K562 (cell line): ENCODE data around the gene GRK1. TPM values are rescaled to one million over a fixed set of nuclear protein-coding genes. Genes with fewer than 3 reads are reported as not detected.

Source experiments
- ATAC-seq: fragments of 200-7000 bp; cut with Tn5 transposase; 3 replicates; pipeline ENCODE4 v1.9.1; 2020; ENCODE audit warnings: moderate library complexity
- BruUV-seq: library from RNA; stranded (reverse); fragments of 400-500 nt; replicated peaks from 2 replicates; lab custom pipeline; 2021; lab: Mats Ljungman, UMichigan
- CTCF ChIA-PET: fragments of 300-600 bp; formaldehyde crosslinking; extraction: SDS; loops from one replicate; lab custom pipeline; 2021; ENCODE audit warnings: low intra/inter-chr PET ratio; lab: Yijun Ruan, JAX
- POLR2A ChIA-PET: fragments of 300-600, 350-650 bp; sonication (Branson Sonifier 250); formaldehyde crosslinking; extraction: SDS; loops from one replicate; lab custom pipeline; 2021; ENCODE audit warnings: antibody characterized with exemption, inconsistent platforms; lab: Yijun Ruan, JAX
- DNase-seq, 4 experiments: peaks; one replicate each; pipeline versions ENCODE4 v3.0.0 to v3.0.0-alpha.2; 2011 to 2018; ENCODE audit warnings: low spot score in 3 of 4, mixed read lengths in 3 of 4; ENCODE audit errors: extremely low read depth in 1 of 4
- FAIRE-seq: peaks from 2 replicates; lab custom pipeline; 2011; peaks lifted over from hg19 to GRCh38; lab: Jason Lieb, UNC
- H2AFZ ChIP-seq: 2 replicates; pipeline ENCODE4 v1.6.0; 2011; ENCODE audit warnings: low read depth, low read length, control low read depth, inconsistent platforms
- H3K27ac ChIP-seq: fragments of 200-600 bp; 3 replicates; pipeline ENCODE4 v1.8.0; 2011; ENCODE audit warnings: low read depth, mild to moderate bottlenecking, control low read depth, inconsistent platforms, low read length, moderate library complexity, mixed read lengths; ENCODE audit errors: extremely low read depth
- H3K27me3 ChIP-seq, 2 experiments: fragments of 300-600 bp in 1 of 2; 2 replicates in 1 of 2; 3 replicates in 1 of 2; pipeline versions ENCODE4 v1.6.0 to v1.8.0; 2011; ENCODE audit warnings: inconsistent platforms in 2 of 2, low read length in 2 of 2, mild to moderate bottlenecking in 1 of 2, mixed read lengths in 1 of 2, moderate library complexity in 1 of 2; ENCODE audit not compliant: control insufficient read depth in 2 of 2, insufficient read depth in 2 of 2
- H3K36me3 ChIP-seq: fragments of 300-600 bp; 3 replicates; pipeline ENCODE4 v1.8.0; 2011; ENCODE audit warnings: mild to moderate bottlenecking, low read length, inconsistent platforms; ENCODE audit not compliant: control insufficient read depth, insufficient read depth
- H3K4me1 ChIP-seq, 2 experiments: fragments of 200-600 bp in 1 of 2; replicated peaks in 1 of 2; 2 replicates in 1 of 2; 3 replicates in 1 of 2; pipeline versions ENCODE4 v1.5.1 to v1.8.0; 2011; ENCODE audit warnings: inconsistent platforms in 2 of 2, low read length in 2 of 2, mild to moderate bottlenecking in 1 of 2, mixed read lengths in 1 of 2, moderate library complexity in 1 of 2; ENCODE audit not compliant: control insufficient read depth in 2 of 2, insufficient read depth in 2 of 2
- H3K4me2 ChIP-seq: 2 replicates; pipeline ENCODE4 v1.6.1; 2011; ENCODE audit warnings: low read length, control low read depth, inconsistent platforms, mixed read lengths; ENCODE audit not compliant: insufficient read depth
- H3K4me3 ChIP-seq: fragments of 200-600 bp; sonication (generic), shearing (Covaris generic); 2 replicates; pipeline ENCODE4 v1.5.1; 2016; ENCODE audit warnings: control low read depth, inconsistent platforms
- H3K79me2 ChIP-seq: fragments of 200-600 bp; 3 replicates; pipeline ENCODE4 v1.8.0; 2011; ENCODE audit warnings: low read length, inconsistent platforms; ENCODE audit not compliant: control insufficient read depth, insufficient read depth
- H3K9ac ChIP-seq, 2 experiments: 2 replicates each; pipeline versions ENCODE4 v1.6.0 to v1.6.1; 2011; ENCODE audit warnings: low read depth in 2 of 2, low read length in 2 of 2, control low read depth in 1 of 2, inconsistent platforms in 1 of 2, mild to moderate bottlenecking in 1 of 2, mixed read lengths in 1 of 2; ENCODE audit not compliant: insufficient read depth in 1 of 2
- H3K9me1 ChIP-seq: one replicate; pipeline ENCODE4 v1.6.0; 2011; ENCODE audit warnings: inconsistent platforms, mild to moderate bottlenecking, low read length, moderate library complexity; ENCODE audit not compliant: control insufficient read depth, insufficient read depth
- H3K9me3 ChIP-seq: replicated peaks from 2 replicates; pipeline ENCODE4 v1.5.1; 2011; ENCODE audit warnings: low read depth, low read length, inconsistent platforms; ENCODE audit not compliant: control insufficient read depth, insufficient read depth
- H4K20me1 ChIP-seq: replicated peaks from 2 replicates; pipeline ENCODE4 v1.6.1; 2011; ENCODE audit warnings: low read length, inconsistent platforms, mixed read lengths; ENCODE audit not compliant: control insufficient read depth, insufficient read depth
- ASH1L ChIP-seq: fragments of 450-650 bp; IDR thresholded peaks from 2 replicates; pipeline ENCODE4 v1.6.1; 2018; ENCODE audit warnings: borderline replicate concordance, mild to moderate bottlenecking, low read depth; ENCODE audit not compliant: partially characterized antibody
- CREBBP ChIP-seq: IDR thresholded peaks from one replicate; pipeline ENCODE4 v1.6.1; 2012; ENCODE audit warnings: low read depth, mild to moderate bottlenecking, control low read depth, inconsistent platforms, low read length
- ELF1 ChIP-seq: fragments of 200-800 bp; sonication (Bioruptor generic); IDR thresholded peaks from 2 replicates; pipeline ENCODE4 v1.6.1; 2016; ENCODE audit warnings: missing genetic modification characterization, missing compliant biosample characterization
- HLTF ChIP-seq: fragments of 450-650 bp; IDR thresholded peaks from 2 replicates; pipeline ENCODE4 v1.6.1; 2016
- ILF3 ChIP-seq: fragments of 450-650 bp; IDR thresholded peaks from 2 replicates; pipeline ENCODE4 v1.6.1; 2018; ENCODE audit warnings: antibody characterized with exemption, mild to moderate bottlenecking, moderate library complexity, borderline replicate concordance
- PHF21A ChIP-seq: fragments of 450-650 bp; IDR thresholded peaks from 2 replicates; pipeline ENCODE4 v1.6.1; 2017; ENCODE audit warnings: low read depth, borderline replicate concordance
- POLR2G ChIP-seq: fragments of 200-400 bp; formaldehyde crosslinking; IDR thresholded peaks from 2 replicates; pipeline ENCODE4 v1.6.1; 2017; ENCODE audit warnings: low read depth, mild to moderate bottlenecking, antibody characterized with exemption, low read length, moderate library complexity
- ZNF384 ChIP-seq: IDR thresholded peaks from 2 replicates; pipeline ENCODE4 v1.6.1; 2012; ENCODE audit warnings: low read depth, low read length, improper control_type of control experiment
- WGBS: fragments of 100-300 bp; shearing (Covaris generic); methylation state at CpG from one replicate; pipeline ENCODE4 v1.1.6; 2016; ENCODE audit warnings: low coverage, mixed read lengths; ENCODE audit not compliant: insufficient coverage; ENCODE audit errors: missing lambda C conversion rate; 5-methylcytosine and 5-hydroxymethylcytosine counted together
- in situ Hi-C: fragments of 300-500 bp; cut with MboI; formaldehyde crosslinking; loops from 4 replicates; pipeline ENCODE4 v1.15.0; 2018; ENCODE audit warnings: inconsistent platforms, mixed read lengths
- intact Hi-C: fragments of 100-400 bp; cut with micrococcal nuclease; formaldehyde crosslinking; loops from 2 replicates; pipeline ENCODE4 v1.14.2; 2022
- polyA plus RNA-seq, 8 experiments: library from polyadenylated mRNA; depleted of rRNA in 4 of 8; stranded (reverse) in 5 of 8; unstranded in 3 of 8; fragments of >200 nt; fragmentation: Nextera tagmentation in 2 of 8; fragmentation: Illumina TruSeq in 1 of 8; extraction: Ambion mirVana in 2 of 8; extraction: Trizol in 1 of 8; gene quantifications; 2 replicates each; pipeline versions ENCODE4 v1.2.1 to v1.2.3, GENCODE V29; 2011 to 2014; ENCODE audit warnings: inconsistent platforms in 1 of 8, missing spikeins in 1 of 8
- total RNA-seq, 7 experiments: library from RNA; depleted of rRNA in 6 of 7; stranded (reverse); fragments of >200 nt in 6 of 7; fragmentation: Illumina TruSeq in 2 of 7; extraction: Trizol in 2 of 7; gene quantifications; 2 replicates each; pipeline versions ENCODE4 v1.2.1 to v1.2.3, GENCODE V29; 2011 to 2021; ENCODE audit warnings: low replicate concordance in 1 of 7
- TF ChIP-seq, protein P1 (sequence below): sonication (generic); formaldehyde crosslinking; IDR thresholded peaks from 2 replicates; pipeline ENCODE4 v1.8.0; 2022; ENCODE audit warnings: mild to moderate bottlenecking, missing genetic modification reagents, borderline replicate concordance
- TF ChIP-seq, protein P2 (sequence below): IDR thresholded peaks from 2 replicates; pipeline ENCODE4 v1.6.1; 2016; ENCODE audit warnings: missing genetic modification characterization, missing compliant biosample characterization

GRK1 gene
- total and polyA plus RNA-seq, 9 of the 15 experiments (the other 6 are each of a cell fraction or from before 2014, with no cell fraction given): 0.09 TPM; not detected in 8

DNA sequence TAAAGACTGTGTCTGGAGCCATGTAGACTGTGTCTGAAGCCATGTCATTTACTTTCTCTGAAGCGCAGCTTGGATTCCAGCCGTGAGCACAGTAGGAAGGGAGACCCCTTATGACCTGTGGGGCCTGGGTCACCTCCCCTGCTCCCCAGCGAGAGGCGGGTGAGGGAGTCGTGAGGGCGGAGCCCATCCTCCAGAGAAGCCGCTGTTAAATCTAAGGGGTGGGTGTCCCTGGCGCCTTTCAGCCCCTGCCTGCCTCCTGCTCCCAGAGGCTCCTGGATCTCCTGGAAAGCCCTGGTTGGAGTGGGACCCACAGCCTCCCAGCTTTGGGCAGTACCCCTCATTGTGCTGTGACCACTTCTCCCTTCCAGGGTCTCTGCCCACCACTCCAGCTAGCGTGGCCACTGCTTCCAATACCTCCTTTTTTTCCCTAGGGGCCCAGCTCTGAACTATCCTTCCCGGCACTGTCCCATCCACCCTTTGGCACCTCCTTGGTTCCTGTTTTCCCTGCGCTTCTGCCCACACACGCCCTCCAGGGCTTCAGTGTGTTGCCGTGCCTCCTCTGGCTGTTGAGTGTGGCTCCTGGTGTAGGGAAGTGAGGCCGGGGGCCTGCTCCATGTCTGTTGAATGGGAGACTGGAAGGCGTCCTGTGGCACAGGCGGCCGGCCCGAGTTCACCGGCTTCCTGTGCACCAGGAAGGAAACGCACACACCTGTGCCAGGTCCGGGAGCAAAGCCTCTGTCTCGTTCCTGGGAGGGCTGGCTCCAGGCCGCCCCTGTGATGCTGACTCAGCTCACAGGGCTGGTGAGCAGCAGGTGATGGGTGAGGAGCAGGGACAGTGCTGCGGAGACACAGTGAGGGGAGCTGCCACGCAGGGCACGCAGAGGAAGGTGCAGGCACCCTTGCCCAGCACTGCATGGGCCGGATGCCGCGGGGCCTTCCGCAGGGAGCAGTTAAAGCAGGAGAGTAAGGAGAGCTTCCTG lies 38.4 kb upstream of the GRK1 start:
- intact Hi-C loops: no loop called here
- no peaks in the 10 kb centered on the region for H3K27me3 ChIP-seq
- H3K9ac ChIP-seq: no peak overlapping the region
- 95% methylated on average over 11 of the region's 30 CpGs for WGBS
- no peak overlapping the region for H3K4me2 ChIP-seq
- H3K4me1 ChIP-seq: no peaks in the 10 kb centered on the region
- H3K4me3 ChIP-seq: no peak overlapping the region
- peaks cover 86% of the 10 kb centered on the region; the same call in 2 of the 3 replicates for H3K36me3 ChIP-seq
- no peaks in the 10 kb centered on the region for H4K20me1 ChIP-seq
- peaks cover 51% of the 10 kb centered on the region for H3K79me2 ChIP-seq
- no peak overlapping the region for H3K27ac ChIP-seq
- in situ Hi-C loops: no loop called here
- BruUV-seq: no TSS peak
- no peaks in the 10 kb centered on the region for H3K9me3 ChIP-seq
- no peak overlapping the region for H2AFZ ChIP-seq
- DNase-seq (no peak), FAIRE-seq (no peak), ATAC-seq (no peak)
- TF ChIP-seq POLR2G: peak; percentile 27; the same call in 1 of the 2 replicates
- TF ChIP-seq ELF1 (tag): no peak
- POLR2A ChIA-PET: no interaction called here
- H3K9me1 ChIP-seq: no peaks in the 10 kb centered on the region
- CTCF ChIA-PET: no interaction called here

DNA sequence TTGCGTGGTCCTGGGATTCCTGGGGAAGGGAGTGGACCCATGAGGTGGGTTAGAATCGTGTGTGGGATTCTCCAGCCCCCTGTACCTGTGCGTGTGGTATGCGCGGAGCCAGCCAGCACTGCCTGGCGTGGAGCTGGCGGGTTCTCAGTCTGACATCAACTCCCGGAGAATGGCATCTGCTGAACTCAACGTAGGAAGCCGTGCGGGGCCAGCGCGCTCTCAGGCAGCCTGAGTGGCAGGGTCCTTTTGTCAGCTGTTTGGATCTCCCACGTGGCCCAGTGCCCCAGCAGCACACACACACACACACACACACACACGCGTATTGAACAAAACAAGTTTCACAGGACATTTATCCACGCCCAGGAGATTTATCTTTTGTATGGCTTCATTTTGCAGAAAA lies 37.2 kb upstream of the GRK1 start:
- Histone ChIP-seq H3K9me3 (no peaks in the 10 kb centered on the region), H3K4me2 (no peak overlapping the region), H3K36me3 (peaks cover 87% of the 10 kb centered on the region; the same call in 2 of the 3 replicates), H3K27ac (no peak overlapping the region), H3K4me1 (no peaks in the 10 kb centered on the region), H3K9ac (no peak overlapping the region), H3K79me2 (peaks cover 48% of the 10 kb centered on the region), H3K4me3 (no peak overlapping the region), H2AFZ (no peak overlapping the region), H3K9me1 (no peaks in the 10 kb centered on the region), H4K20me1 (no peaks in the 10 kb centered on the region), H3K27me3 (no peaks in the 10 kb centered on the region)
- TF ChIP-seq ILF3: no peak
- TF ChIP-seq HLTF: no peak
- TF ChIP-seq, protein P1, sequence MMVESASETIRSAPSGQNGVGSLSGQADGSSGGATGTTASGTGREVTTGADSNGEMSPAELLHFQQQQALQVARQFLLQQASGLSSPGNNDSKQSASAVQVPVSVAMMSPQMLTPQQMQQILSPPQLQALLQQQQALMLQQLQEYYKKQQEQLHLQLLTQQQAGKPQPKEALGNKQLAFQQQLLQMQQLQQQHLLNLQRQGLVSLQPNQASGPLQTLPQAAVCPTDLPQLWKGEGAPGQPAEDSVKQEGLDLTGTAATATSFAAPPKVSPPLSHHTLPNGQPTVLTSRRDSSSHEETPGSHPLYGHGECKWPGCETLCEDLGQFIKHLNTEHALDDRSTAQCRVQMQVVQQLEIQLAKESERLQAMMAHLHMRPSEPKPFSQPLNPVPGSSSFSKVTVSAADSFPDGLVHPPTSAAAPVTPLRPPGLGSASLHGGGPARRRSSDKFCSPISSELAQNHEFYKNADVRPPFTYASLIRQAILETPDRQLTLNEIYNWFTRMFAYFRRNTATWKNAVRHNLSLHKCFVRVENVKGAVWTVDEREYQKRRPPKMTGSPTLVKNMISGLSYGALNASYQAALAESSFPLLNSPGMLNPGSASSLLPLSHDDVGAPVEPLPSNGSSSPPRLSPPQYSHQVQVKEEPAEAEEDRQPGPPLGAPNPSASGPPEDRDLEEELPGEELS (CRISPR knock-in tag): no peak
- TF ChIP-seq CREBBP: no peak
- no peak for TF ChIP-seq ZNF384
- TF ChIP-seq PHF21A: no peak
- no peak for TF ChIP-seq ASH1L
- TF ChIP-seq, protein P2, sequence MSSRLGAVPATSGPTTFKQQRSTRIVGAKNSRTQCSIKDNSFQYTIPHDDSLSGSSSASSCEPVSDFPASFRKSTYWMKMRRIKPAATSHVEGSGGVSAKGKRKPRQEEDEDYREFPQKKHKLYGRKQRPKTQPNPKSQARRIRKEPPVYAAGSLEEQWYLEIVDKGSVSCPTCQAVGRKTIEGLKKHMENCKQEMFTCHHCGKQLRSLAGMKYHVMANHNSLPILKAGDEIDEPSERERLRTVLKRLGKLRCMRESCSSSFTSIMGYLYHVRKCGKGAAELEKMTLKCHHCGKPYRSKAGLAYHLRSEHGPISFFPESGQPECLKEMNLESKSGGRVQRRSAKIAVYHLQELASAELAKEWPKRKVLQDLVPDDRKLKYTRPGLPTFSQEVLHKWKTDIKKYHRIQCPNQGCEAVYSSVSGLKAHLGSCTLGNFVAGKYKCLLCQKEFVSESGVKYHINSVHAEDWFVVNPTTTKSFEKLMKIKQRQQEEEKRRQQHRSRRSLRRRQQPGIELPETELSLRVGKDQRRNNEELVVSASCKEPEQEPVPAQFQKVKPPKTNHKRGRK (tag): no peak
- intact Hi-C loops: no loop called here
- ATAC-seq (no peak), DNase-seq (no peak), FAIRE-seq (no peak)
- ChIA-PET CTCF (no interaction called here), POLR2A (no interaction called here)
- no TSS peak for BruUV-seq
- in situ Hi-C loops: no loop called here
- WGBS: 91% methylated on average over 9 of the region's 17 CpGs
